Measurements from ENCODE around the gene GALNTL6.

DNA sequence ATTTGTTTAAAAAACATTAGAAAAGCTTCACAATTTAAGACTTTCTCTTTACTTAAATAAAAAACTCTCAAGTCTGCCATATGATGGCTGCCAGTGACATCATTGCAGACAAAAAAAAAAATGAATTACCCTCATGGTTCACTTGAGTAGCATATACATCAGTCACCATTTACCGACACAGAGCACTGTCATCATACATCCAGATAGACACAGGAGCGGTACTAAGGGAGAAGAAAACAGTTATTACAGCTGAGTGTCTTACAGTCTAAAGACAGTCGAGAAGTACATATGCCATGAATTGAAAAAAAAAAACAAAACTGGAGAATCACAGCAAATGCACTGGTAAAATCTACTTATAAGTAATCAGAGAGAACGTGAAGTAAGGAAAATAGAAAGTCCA, 949.7 kb downstream of the GALNTL6 start:
- TF ChIP-seq POLR2A (IDR thresholded peaks at IDR 0.05): no peak
- TF ChIP-seq, protein P1, sequence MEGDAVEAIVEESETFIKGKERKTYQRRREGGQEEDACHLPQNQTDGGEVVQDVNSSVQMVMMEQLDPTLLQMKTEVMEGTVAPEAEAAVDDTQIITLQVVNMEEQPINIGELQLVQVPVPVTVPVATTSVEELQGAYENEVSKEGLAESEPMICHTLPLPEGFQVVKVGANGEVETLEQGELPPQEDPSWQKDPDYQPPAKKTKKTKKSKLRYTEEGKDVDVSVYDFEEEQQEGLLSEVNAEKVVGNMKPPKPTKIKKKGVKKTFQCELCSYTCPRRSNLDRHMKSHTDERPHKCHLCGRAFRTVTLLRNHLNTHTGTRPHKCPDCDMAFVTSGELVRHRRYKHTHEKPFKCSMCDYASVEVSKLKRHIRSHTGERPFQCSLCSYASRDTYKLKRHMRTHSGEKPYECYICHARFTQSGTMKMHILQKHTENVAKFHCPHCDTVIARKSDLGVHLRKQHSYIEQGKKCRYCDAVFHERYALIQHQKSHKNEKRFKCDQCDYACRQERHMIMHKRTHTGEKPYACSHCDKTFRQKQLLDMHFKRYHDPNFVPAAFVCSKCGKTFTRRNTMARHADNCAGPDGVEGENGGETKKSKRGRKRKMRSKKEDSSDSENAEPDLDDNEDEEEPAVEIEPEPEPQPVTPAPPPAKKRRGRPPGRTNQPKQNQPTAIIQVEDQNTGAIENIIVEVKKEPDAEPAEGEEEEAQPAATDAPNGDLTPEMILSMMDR (IDR thresholded peaks at IDR 0.05): no peak

All from Peyer's patch (tissue), 4 donors.